HepG2 (cell line): ENCODE measurements around the gene NF2.

Experiments
- POLR2A ChIP-seq, 2 experiments: IDR thresholded peaks; 2 replicates each; pipeline ENCODE4 v1.6.1; 2011; ENCODE audit warnings: low read depth in 2 of 2, low read length in 2 of 2, mild to moderate bottlenecking in 1 of 2, moderate library complexity in 1 of 2; ENCODE audit not compliant: insufficient read depth in 1 of 2
- ZNF124 ChIP-seq: sonication (generic); formaldehyde crosslinking; IDR thresholded peaks from 2 replicates; pipeline ENCODE4 v1.4.0; 2020; ENCODE audit warnings: missing genetic modification reagents
- ZNF207 ChIP-seq: fragments of 450-650 bp; IDR thresholded peaks from 2 replicates; pipeline ENCODE4 v1.6.1; 2016; ENCODE audit warnings: antibody characterized with exemption, borderline replicate concordance
- ZUFSP ChIP-seq: sonication (generic); formaldehyde crosslinking; IDR thresholded peaks from 2 replicates; pipeline ENCODE4 v1.9.0; 2021; ENCODE audit warnings: missing genetic modification reagents, mild to moderate bottlenecking, borderline replicate concordance

- TF ChIP-seq ZNF207 (no peak), POLR2A (IDR thresholded peaks at IDR 0.05; ENCODE audit: insufficient read depth in 1 of 2, low read depth in 2 of 2, low read length in 2 of 2) (no peak), ZNF124 (CRISPR knock-in tag) (no peak), ZUFSP (CRISPR knock-in tag) (no peak)
These were observed 136.0 kb downstream of the NF2 start for GRCh38 chr22:29739346-29739875.
